PC-3 (cell line): Measurements from ENCODE around the gene TGM2. TPM values are rescaled to one million over a fixed set of nuclear protein-coding genes. Genes with fewer than 3 reads are reported as not detected.
A peak's percentile ranks its signal among the peaks of the same experiment; 100 is the strongest.

ENCODE experiments used
- ATAC-seq: fragments of 200-7000 bp; cut with Tn5 transposase; 2 replicates; pipeline ENCODE4 v1.9.1; 2020; ENCODE audit warnings: mild to moderate bottlenecking, moderate library complexity
- BruUV-seq: library from RNA; stranded (reverse); fragments of 400-500 nt; replicated peaks from 2 replicates; lab custom pipeline; 2021; lab: Mats Ljungman, UMichigan
- CTCF ChIA-PET: fragments of 300-600 bp; sonication (Branson Sonifier 250); formaldehyde crosslinking; loops from one replicate; lab custom pipeline; 2022; ENCODE audit warnings: antibody characterized with exemption; lab: Charles Lee
- POLR2A ChIA-PET: fragments of 300-600 bp; sonication (Branson Sonifier 250); formaldehyde crosslinking; loops from one replicate; lab custom pipeline; 2022; ENCODE audit warnings: antibody characterized with exemption; ENCODE audit not compliant: unreplicated experiment; lab: Charles Lee
- DNase-seq: peaks from one replicate; pipeline ENCODE4 v3.0.0-alpha.2; 2015
- H2AFZ ChIP-seq: fragments of 300-600 bp; sonication (generic); 2 replicates; pipeline ENCODE4 v1.6.0; 2016; ENCODE audit warnings: antibody characterized with exemption, low read length
- H3F3A ChIP-seq: fragments of 300-600 bp; sonication (generic); one replicate; pipeline ENCODE4 v1.6.0; 2017; ENCODE audit warnings: antibody characterized with exemption, low read length, control low read depth, mild to moderate bottlenecking; ENCODE audit not compliant: unreplicated experiment
- H3K27ac ChIP-seq: fragments of 300-600 bp; sonication (generic); 2 replicates; pipeline ENCODE4 v1.5.1; 2016; ENCODE audit warnings: mild to moderate bottlenecking, low read length
- H3K27me3 ChIP-seq: fragments of 300-600 bp; sonication (generic); 2 replicates; pipeline ENCODE4 v1.6.1; 2016; ENCODE audit warnings: low read length, mixed read lengths
- H3K36me3 ChIP-seq: fragments of 300-600 bp; sonication (generic); 2 replicates; pipeline ENCODE4 v1.6.1; 2016; ENCODE audit warnings: low read depth, mixed run types, low read length, mixed read lengths
- H3K4me1 ChIP-seq: fragments of 300-600 bp; sonication (generic); 2 replicates; pipeline ENCODE4 v1.5.1; 2016; ENCODE audit warnings: low read length; ENCODE audit not compliant: insufficient read depth
- H3K4me2 ChIP-seq: fragments of 300-600 bp; sonication (generic); 2 replicates; pipeline ENCODE4 v1.6.0; 2016; ENCODE audit warnings: low read length
- H3K4me3 ChIP-seq: fragments of 300-600 bp; sonication (generic); 2 replicates; pipeline ENCODE4 v1.5.1; 2016; ENCODE audit warnings: mild to moderate bottlenecking, low read length, mixed read lengths
- H3K79me2 ChIP-seq: fragments of 300-600 bp; sonication (generic); 2 replicates; pipeline ENCODE4 v1.6.1; 2017; ENCODE audit warnings: low read length, mixed read lengths
- H3K9ac ChIP-seq: fragments of 300-600 bp; sonication (generic); 2 replicates; pipeline ENCODE4 v1.6.0; 2016; ENCODE audit warnings: mild to moderate bottlenecking, low read length
- H3K9me2 ChIP-seq: fragments of 300-600 bp; sonication (generic); replicated peaks from 2 replicates; pipeline ENCODE4 v1.6.1; 2016; ENCODE audit warnings: mixed run types, low read length, mixed read lengths
- H3K9me3 ChIP-seq: fragments of 300-600 bp; sonication (generic); 2 replicates; pipeline ENCODE4 v1.6.1; 2016; ENCODE audit warnings: low read length, mixed read lengths
- H4K20me1 ChIP-seq: fragments of 300-600 bp; sonication (generic); 2 replicates; pipeline ENCODE4 v1.6.1; 2016; ENCODE audit warnings: low read length, mixed read lengths
- CTCF ChIP-seq: fragments of 300-600 bp; sonication (generic); conservative IDR thresholded peaks from 2 replicates; pipeline ENCODE4 v1.5.1; 2017; ENCODE audit warnings: antibody characterized with exemption, low read depth, mild to moderate bottlenecking, low read length
- EZH2 ChIP-seq: fragments of 300-600 bp; sonication (generic); IDR thresholded peaks from one replicate; pipeline ENCODE4 v1.6.1; 2017; ENCODE audit warnings: antibody characterized with exemption, mild to moderate bottlenecking, low read length; ENCODE audit not compliant: unreplicated experiment
- EZH2phosphoT487 ChIP-seq: fragments of 300-600 bp; sonication (generic); IDR thresholded peaks from 2 replicates; pipeline ENCODE4 v1.6.1; 2018; ENCODE audit warnings: mild to moderate bottlenecking, antibody characterized with exemption, low read length, borderline replicate concordance
- intact Hi-C: fragments of 100-400 bp; cut with micrococcal nuclease; formaldehyde crosslinking; loops from 2 replicates; pipeline ENCODE4 v1.9.0; 2023
- total RNA-seq: library from RNA; depleted of rRNA; stranded (reverse); fragments of >200 nt; gene quantifications from 2 replicates; pipeline ENCODE4 v1.2.3, GENCODE V29; 2014

TGM2 gene
- total RNA-seq, 1 experiment from 2014 or later: 583 TPM

GRCh38 chr20:38166703-38167233 lies 1.7 kb upstream of the TGM2 start:
- no peaks in the 10 kb centered on the region for H3K27me3 ChIP-seq
- peaks cover 10% of the 10 kb centered on the region for H3F3A ChIP-seq
- no peak overlapping the region for H3K4me2 ChIP-seq
- intact Hi-C loops: loop anchor here (5.0 kb wide), 1 partner anchor 54 kb away; no protein-coding TSS in a partner anchor
- TF ChIP-seq CTCF (no peak), EZH2 (no peak), EZH2phosphoT487 (no peak)
- no TSS peak for BruUV-seq
- peaks cover 40% of the 10 kb centered on the region for H3K79me2 ChIP-seq
- no peak overlapping the region for H3K4me3 ChIP-seq
- H3K27ac ChIP-seq: peak overlapping the region; percentile 94
- peaks cover 5% of the 10 kb centered on the region; the same call in 1 of the 2 replicates for H3K36me3 ChIP-seq
- no peaks in the 10 kb centered on the region for H3K9me2 ChIP-seq
- ATAC-seq (no peak), DNase-seq (no peak)
- ChIA-PET CTCF (interaction anchor here (1.6 to 1.7 kb wide), 2 partner anchors 55 to 122 kb away, joined by 4 to 5 read pairs; no protein-coding TSS in a partner anchor), POLR2A (no interaction called here)
- H4K20me1 ChIP-seq: no peaks in the 10 kb centered on the region
- H3K4me1 ChIP-seq: peaks cover 85% of the 10 kb centered on the region
- H3K9ac ChIP-seq: no peak overlapping the region
- H3K9me3 ChIP-seq: no peaks in the 10 kb centered on the region
- no peak overlapping the region for H2AFZ ChIP-seq

- Histone ChIP-seq H3K79me2 (peaks cover 41% of the 10 kb centered on the region), H3K36me3 (peaks cover 6% of the 10 kb centered on the region; the same call in 1 of the 2 replicates), H3F3A (peaks cover 10% of the 10 kb centered on the region), H3K9ac (peak overlapping the region; percentile 15; the same call in 1 of the 2 replicates), H3K4me1 (peaks cover 79% of the 10 kb centered on the region), H4K20me1 (no peaks in the 10 kb centered on the region), H3K27me3 (no peaks in the 10 kb centered on the region), H2AFZ (no peak overlapping the region), H3K4me2 (peak overlapping the region; percentile 99), H3K9me2 (no peaks in the 10 kb centered on the region), H3K4me3 (no peak overlapping the region), H3K27ac (peak overlapping the region; percentile 33), H3K9me3 (no peaks in the 10 kb centered on the region)
- ATAC-seq: no peak
- TF ChIP-seq EZH2phosphoT487: no peak
- no peak for TF ChIP-seq EZH2
- no peak for TF ChIP-seq CTCF
- intact Hi-C loops: loop anchor here (1.0 to 5.0 kb wide), 4 partner anchors 54 to 263 kb away; partner anchors contain the start of gene VSTM2L
- BruUV-seq: no TSS peak
- ChIA-PET CTCF (interaction anchor here (0.6 to 1.7 kb wide), 3 partner anchors 55 to 122 kb away, joined by 3 to 5 read pairs (median 4); no protein-coding TSS in a partner anchor), POLR2A (no interaction called here)
- no peak for DNase-seq
These were observed 1.1 kb upstream of the TGM2 start for GRCh38 chr20:38165966-38166702.
